NOMO-1 treated with DMSO at 0.1 percent for 48 hours (cell line): ENCODE results near the gene MYLIP.
"Not testable (repeated sequence)": the region's sequence is repeated elsewhere in the genome, so short reads cannot be mapped to it uniquely, and the experiment has no call there.

Source experiments
- DNase-seq: peaks from one replicate; lab custom pipeline; 2025; ENCODE audit not compliant: unreplicated experiment; lab: John Stamatoyannopoulos, UW

The MYLIP gene

DNA sequence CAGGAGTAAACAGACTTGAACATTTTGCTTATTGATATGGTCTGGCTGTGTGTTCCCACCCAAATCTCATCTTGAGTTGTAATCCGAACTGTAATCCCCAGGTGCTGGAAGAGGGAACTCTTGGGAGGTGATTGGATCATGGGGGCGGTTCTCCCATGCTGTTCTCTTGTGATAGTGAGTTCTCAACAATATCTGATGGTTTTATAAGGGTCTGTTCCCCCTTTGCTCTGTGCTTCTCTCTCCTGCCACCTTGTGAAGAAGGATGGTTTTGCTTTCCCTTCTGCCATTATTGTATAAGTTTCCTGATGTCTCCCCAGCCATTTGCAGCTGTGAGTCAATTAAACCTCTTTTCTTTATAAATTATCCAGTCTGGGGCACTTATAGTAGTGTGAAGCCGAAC, 40.0 kb downstream of the MYLIP start:
- DNase-seq: peak; percentile 65

DNA sequence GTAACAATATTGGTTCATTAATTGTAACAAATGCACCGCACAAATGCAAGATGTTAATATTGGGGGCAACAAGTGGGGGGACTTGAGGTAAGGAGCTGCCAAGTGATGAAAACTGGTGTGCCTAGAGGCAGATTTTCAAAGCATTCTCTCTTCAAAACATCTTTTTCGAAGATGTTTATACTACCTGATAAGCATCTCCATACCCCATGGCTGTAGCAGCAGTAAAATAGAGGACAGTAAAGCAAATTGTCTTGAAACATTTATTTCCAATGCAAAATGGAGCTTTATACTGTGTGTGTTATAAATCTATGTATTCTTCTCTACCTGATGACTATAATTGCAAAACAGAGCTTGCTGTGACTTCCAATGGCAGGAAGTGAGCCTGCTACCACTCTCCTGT, 42.5 kb downstream of the MYLIP start:
- no peak for DNase-seq

DNA sequence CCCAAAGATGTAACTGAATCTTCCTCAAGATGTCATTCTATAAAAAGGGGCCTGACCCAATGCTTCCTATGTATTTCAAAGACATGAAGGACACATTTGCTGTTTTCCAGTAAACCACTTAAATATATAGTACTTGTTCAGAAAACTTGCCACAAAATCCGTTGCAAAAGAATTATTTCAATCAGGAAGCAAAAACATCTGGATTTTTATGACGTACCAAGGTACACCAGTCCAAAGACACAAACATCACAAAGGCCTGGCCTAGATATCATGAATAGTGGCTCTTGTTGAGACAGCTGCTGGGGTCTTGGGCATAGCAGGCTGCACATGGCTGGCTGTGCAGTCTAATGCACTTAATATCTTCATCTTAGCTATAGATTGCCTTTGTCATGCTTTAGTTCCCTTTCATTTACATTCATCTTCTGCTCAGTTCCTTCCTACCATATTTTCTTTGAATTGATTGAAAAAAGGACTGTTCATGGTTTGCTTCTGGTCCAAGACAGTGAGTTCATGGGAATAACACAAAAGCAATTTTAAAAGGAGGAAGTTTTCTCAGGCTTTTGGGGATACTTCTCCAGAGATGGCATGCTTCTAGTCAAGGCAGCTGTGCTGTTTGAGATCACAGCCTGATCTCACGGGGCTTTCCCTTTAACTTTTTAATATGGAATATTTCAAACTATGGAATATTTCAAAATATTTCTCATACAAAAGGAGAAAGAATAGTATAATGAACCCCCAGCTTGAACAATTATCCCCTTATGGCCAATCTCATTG, 44.5 kb downstream of the MYLIP start:
- no peak for DNase-seq

DNA sequence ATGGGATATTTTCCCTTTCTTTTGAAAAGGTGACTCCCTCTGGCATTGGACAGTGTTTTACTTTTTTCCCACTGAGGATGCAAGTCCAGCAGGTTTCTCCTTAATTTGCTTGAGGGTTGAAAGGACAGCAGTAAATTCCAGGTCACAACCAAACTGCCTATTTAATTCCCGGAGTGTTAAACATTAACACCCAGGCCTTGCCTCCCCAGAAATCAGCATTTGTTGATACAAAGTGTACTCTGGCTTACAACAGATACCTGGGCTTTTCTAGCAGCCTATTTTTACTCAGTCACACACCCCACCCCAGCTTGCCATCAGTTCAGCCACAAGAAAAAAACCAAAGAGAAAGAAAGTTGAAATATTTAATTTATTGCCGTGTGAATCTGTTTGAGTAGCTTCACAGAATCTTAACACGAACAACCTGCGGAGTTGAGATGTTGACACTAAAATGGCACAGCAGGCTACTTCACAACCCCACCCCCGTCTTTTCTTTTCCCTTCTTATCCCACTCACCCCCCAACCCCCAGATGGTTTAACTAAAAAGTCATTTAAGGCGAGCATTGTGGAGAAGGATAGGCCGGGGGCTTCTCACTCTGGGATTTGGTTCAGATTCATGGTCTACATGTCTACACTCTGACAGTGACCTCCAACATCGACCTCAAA, 45.7 kb downstream of the MYLIP start:
- DNase-seq: no peak

DNA sequence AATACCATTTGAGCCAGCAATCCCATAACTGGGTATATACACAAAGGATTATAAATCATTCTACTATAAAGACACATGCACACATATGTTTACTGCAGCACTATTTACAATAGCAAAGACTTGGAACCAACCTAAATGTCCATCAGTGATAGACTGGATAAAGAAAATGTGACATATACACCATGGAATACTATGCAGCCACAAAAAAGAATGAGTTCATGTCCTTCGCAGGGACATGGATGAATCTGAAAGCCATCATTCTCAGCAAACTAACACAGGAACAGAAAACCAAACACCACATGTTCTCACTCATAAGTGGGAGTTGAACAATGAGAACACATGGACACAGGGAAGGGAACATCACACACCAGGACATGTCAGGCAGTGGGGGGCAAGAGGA, 47.7 kb downstream of the MYLIP start:
- not testable (repeated sequence) for DNase-seq

DNA sequence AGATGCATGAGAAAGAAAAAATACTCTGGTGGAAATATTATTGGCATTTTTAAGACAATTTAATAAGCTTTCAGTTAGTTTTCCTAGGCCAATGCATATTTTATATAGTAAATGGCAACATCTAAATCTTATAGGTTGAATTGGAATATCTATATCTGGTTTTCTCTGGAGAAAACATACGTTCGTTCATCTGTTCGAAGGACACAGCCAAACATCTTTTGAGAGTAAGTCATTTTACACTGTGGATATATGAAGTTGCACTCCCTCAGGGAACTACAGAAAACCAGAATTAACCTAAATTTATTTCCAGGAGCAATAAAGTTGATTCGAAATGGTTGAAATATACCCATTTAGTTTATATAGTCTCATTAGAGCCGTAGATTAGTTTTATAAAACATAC, 49.0 kb downstream of the MYLIP start:
- no peak for DNase-seq

DNA sequence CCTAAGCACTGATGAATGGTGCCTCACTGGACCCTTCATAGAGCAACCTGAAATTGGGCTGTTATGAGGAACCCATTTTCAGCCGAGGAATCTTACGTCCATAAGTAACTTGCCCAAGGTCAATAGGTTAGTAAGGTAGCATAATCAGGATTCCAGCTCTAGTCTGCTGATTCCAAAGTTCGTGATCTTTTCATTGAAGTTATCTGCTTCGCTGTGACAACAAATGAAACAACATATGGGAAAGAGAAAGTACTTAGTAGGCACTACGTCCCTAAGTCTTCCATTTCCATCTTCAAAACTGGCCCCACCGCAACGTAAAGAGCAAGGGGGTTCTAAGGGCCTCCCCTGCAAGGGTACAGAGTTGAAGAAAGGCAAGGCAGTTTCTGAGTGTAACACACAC, 49.5 kb downstream of the MYLIP start:
- no peak for DNase-seq

DNA sequence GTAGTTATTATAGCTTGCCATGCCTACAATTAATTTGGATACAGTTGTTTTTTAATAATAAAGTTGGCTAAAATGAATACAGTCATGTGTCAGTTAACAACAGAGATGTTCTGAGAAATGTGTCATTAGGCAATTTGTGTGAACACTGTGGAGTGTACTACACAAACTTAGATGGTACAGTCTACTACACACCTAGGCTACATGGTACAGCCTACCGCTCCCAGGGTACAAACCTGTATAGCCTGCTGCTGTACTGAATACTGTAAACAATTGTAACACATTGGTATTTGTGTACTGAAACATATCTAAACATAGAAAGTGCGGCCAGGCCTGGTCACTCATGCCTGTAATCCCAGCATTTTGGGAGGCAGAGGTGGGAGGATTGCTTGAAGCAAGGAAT, 50.2 kb downstream of the MYLIP start:
- DNase-seq: no peak

DNA sequence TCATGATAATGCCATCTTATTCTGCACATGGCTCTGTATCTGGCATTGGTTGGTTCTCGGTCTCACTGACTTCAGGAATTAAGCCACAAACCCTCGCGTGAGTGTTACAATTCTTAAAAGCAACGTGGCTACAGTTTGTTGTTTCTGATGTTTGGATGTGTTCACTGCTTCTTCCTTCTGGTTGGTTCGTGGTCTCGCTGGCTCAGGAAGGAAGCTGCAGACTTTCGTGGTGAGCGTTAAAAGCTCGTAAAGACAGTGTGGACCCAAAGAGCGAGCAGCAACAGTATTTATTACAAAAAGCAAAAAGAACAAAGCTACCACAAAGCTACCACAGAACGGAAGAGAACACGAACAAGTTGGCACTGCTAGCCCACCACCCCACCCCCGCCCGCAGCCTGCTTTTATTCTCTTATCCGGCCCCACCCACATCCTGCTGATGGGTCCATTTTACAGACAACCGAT, 51.1 kb downstream of the MYLIP start:
- peak; percentile 53 for DNase-seq

DNA sequence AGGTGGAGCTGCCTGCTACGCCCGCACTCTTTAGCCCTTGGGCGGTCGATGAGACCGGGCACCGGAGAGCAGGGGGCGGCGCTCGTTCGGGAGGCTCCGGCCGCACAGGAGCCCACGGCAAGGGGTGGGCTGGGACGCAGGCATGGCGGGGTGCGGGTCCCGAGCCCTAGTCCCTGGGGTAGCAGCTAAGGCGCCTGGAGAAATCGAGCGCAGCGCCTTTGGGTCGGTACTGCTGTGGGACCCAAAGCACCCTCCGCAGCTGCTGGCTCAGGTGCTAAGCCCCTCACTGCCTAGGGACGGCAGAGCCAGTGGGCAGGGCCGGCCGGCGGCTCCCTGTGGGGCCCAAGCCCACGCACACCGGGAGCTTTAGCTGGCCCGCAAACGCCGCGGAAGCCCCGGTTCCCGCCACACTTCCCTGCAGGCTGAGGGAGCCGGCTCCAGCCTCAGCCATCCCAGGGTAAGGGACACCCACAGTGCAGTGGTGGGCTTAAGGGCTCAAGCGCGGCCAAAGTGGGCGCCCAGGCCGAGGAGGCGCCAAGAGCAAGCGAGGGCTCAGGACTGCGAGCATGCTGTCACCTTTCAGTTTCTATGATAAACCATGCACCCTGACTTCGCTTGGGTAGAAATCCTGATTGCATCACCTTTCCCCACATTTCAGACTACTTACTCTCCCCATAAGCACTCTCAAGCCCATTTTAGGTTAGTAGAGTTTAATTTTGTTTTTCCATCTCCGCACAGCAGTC, 52.0 kb downstream of the MYLIP start:
- DNase-seq: no peak

DNA sequence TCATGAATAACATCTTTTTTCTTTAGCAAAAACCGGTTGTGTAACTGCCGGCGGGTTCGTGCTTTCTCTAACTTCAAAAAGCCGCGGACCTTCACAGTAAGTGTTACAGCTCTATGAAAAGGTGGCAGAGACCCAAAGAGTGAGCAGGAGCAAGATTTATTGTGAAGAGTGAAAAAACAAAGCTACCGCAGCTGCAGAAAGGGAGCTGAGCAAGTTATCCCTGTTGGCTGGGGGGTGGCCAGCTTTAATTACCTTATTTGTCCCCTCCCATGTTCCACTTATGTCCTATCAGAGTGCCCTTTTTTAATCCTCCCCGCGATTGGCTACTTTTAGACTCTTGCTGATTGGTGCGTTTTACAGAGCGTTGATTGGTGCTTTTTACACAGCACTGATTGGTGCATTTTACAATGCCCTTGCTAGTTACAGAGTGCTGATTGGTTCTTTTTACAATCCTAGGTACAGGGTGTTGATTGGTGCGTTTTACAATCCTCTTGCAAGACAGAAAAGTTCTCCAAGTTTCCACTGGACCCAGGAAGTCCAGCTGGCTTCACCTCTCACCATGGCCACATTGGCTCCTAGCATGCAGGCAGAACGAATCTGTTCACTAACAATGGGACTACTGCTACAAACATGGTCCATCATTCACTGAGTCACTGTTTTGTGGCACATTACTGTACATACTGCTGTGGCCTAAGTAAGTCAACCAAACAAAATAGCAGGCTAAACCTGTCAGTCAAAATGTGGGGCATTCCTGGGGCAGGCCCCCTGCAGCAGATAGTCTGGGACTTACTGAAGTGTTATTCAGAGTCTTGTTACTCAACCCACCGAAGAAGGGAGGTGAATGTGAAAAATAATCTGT, 52.8 kb downstream of the MYLIP start:
- no peak for DNase-seq

DNA sequence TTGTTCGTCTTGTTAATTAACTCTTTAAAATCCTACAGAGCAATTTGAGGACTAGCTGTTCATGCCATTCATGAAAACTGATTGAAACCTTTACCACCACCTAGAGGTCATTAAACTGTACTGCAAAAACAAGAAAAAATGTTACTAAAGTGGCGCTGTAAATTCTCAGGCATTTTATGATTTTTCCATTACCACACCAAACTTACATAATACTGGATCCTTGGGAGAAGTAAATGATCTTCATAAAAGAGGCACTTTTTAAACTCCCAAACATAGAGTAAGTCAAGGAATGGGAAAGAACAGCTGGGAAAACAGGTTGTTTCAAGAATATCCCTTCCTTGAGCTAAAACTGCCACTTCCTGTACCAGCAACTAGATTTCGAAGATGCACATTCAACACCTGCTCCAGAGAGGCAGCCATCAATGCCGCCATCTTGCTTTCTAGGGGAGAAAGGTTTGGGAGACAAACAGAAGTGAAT, 54.3 kb downstream of the MYLIP start:
- DNase-seq: peak; percentile 70

DNA sequence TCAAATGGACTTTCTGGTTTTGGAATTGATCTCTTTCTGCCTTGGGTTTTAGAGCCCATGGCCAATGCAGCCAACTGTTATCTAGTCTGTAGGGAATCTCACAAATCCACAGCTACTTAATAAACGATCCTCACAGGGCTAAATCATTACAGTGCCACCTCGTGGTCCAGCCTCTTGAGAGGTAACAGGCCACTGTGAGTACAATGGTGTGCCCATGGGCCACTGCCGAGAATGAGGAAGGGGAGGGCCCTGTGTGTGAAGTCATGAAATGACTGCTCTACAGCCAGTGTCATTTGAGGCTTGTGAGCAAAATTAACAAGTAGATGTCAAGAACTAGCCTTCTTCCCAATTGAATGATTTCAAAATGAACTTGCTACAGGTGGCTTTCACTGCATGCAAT, 55.2 kb downstream of the MYLIP start:
- peak; percentile 75 for DNase-seq

DNA sequence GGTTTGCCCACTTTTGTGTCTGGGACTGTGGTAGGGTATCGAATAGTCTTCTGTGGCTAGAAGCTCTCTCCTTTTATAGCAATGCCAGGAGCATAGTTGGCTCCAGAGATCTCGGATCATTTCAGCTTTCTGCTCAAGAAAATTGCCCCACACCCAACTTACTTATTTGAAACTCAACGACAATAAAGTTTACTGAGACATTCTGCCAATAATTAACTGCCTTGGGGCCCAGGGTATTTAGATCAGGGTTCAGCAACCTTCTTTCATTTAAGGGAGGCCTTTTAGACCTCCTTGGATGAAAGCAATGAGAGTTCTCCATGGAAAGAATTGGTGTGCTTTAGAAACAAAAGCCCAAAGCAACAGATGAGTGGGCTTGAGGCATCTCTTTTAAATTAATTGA, 55.7 kb downstream of the MYLIP start:
- no peak for DNase-seq

DNA sequence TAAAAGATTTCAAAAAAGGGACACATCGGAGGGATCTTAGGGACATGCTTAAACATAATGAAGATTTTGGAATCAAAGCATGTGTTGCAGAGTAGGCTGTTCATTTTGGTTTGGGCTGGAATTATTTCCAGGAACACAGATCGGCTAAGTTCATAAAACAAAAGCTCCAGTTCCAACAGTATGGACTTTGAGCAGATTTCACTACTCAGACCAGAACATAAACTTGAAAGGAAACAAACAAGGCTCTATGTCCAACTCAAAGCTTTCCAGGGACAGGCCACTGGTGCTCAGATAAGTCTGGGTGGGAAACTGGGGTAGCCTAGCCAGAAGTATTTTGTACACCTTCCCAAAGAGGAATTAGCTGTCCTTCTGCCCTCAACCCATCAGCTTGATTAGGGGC, 58.3 kb downstream of the MYLIP start:
- DNase-seq: no peak

DNA sequence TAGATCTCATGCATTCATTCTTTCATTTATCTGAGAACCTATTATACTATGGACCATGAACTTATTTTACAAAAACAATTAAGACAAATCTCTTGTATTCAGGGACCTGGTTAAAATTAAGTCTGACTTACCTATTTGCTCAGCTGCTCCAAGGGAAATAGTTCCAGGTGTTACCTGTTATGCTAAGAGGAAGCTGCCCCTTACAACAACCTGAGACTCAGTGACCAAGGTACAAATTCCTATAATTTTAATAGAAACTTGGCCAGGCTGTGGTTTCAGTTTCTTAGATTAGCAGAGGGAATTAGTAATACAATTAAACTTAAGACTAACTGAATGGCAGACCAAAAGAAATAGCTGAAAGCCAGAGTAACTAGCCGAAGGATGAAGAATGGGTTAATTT, 61.3 kb downstream of the MYLIP start:
- DNase-seq: no peak

DNA sequence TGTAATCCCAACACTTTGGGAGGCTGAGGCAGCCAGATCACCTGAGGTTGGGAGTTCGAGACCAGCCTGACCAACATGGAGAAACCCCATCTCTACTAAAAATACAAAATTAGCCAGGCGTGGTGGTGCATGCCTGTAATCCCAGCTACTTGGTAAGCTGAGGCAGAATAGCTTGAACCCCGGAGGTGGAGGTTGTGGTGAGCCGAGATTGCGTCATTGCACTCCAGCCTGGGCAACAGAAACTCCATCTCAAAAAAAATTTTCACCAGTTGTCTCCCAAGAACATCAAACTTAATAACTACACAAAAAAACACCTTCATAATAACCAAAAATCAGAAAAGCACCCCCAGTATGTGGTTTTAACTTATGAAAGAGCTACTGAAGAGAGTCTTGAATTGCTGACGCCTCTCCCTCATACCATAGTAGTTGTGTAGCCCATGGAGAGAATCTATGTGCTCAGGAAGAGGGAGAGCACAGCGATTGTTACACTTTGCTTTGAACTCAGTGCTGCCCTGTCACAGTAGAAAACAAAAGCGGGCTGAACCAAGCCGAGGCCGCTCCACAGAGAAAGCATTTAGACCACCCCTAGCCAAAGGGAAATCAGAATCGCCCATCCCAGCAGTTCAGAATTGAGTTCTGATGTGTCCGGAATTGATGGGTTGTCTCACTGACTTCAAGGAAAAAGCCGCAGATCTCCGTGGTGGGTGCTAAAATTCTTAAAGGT, 67.5 kb downstream of the MYLIP start:
- no peak for DNase-seq

DNA sequence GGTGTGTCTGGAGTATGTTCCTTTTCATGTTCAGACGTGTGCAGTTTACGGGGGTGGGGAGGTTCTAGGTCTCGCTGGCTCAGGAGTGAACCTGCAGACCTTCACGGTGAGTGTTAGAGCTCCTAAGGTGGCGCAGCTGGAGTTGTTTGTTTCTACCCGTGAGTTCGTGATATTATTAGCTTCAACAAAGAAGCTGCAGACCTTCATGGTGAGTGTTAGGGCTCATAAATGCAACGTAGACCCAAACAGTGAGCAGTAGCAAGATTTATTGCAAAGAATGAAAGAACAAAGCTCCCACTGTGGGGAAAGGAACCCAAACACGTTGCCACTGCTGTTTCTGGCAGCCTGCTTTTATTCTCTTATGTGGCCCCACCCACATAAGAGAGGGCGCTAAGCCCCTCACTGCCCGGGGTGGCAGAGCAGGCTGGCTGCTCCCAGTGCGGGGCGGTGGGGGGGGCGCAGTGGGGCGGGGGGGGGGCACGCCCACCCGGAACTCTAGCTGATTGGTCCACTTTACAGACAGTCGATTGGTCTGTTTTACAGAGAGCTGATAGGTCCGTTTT, 68.2 kb downstream of the MYLIP start:
- no peak for DNase-seq
